Hepatocyte (in vitro differentiated cells): Measurements from ENCODE around the gene PTPN2. TPM values are rescaled to one million over a fixed set of nuclear protein-coding genes. Genes with fewer than 3 reads are reported as not detected.

Experiments
- DNase-seq: peaks from one replicate; pipeline ENCODE4 v3.0.0-alpha.2; 2016; ENCODE audit warnings: low spot score
- H2AFZ ChIP-seq: fragments of 200-600 bp; sonication (generic); 2 replicates; pipeline ENCODE4 v1.6.0; 2016; ENCODE audit warnings: antibody characterized with exemption, mild to moderate bottlenecking
- H3K27ac ChIP-seq: fragments of 200-600 bp; sonication (generic); 2 replicates; pipeline ENCODE4 v1.5.1; 2016; ENCODE audit warnings: mild to moderate bottlenecking
- H3K27me3 ChIP-seq: fragments of 200-600 bp; sonication (generic); 2 replicates; pipeline ENCODE4 v1.6.1; 2016
- H3K36me3 ChIP-seq: fragments of 200-600 bp; sonication (generic); replicated peaks from 2 replicates; pipeline ENCODE4 v1.5.1; 2016; ENCODE audit warnings: low read depth; ENCODE audit not compliant: insufficient read depth
- H3K4me1 ChIP-seq: fragments of 200-600 bp; sonication (generic); 2 replicates; pipeline ENCODE4 v1.5.1; 2016; ENCODE audit warnings: mild to moderate bottlenecking, moderate library complexity; ENCODE audit not compliant: insufficient read depth
- H3K4me2 ChIP-seq: fragments of 200-600 bp; sonication (generic); 2 replicates; pipeline ENCODE4 v1.6.0; 2016
- H3K4me3 ChIP-seq: fragments of 200-600 bp; sonication (generic); 2 replicates; pipeline ENCODE4 v1.5.1; 2016; ENCODE audit warnings: mild to moderate bottlenecking
- H3K79me2 ChIP-seq: fragments of 200-600 bp; sonication (generic); 2 replicates; pipeline ENCODE4 v1.6.0; 2017; ENCODE audit warnings: mild to moderate bottlenecking
- H3K9me2 ChIP-seq: fragments of 200-600 bp; sonication (generic); replicated peaks from 2 replicates; pipeline ENCODE4 v1.6.0; 2017; ENCODE audit warnings: mild to moderate bottlenecking; ENCODE audit not compliant: insufficient read depth
- H3K9me3 ChIP-seq: fragments of 200-600 bp; sonication (generic); 2 replicates; pipeline ENCODE4 v1.5.1; 2016; ENCODE audit warnings: low read depth, mild to moderate bottlenecking
- H4K20me1 ChIP-seq: fragments of 200-600 bp; sonication (generic); 2 replicates; pipeline ENCODE4 v1.6.0; 2016; ENCODE audit warnings: mild to moderate bottlenecking; ENCODE audit not compliant: insufficient read depth, poor library complexity, severe bottlenecking
- EZH2 ChIP-seq: fragments of 200-600 bp; sonication (generic); IDR thresholded peaks from 2 replicates; pipeline ENCODE4 v1.6.1; 2016; ENCODE audit warnings: antibody characterized with exemption, mild to moderate bottlenecking, borderline replicate concordance
- EZH2phosphoT487 ChIP-seq: fragments of 200-600 bp; sonication (generic); IDR thresholded peaks from one replicate; pipeline ENCODE4 v1.6.1; 2018; ENCODE audit warnings: antibody characterized with exemption, mild to moderate bottlenecking, low read depth, moderate library complexity; ENCODE audit not compliant: unreplicated experiment, severe bottlenecking
- WGBS: methylation state at CpG from one replicate; pipeline ENCODE4 v1.1.6; 2016; ENCODE audit warnings: low lambda C conversion rate; ENCODE audit errors: missing lambda C conversion rate; 5-methylcytosine and 5-hydroxymethylcytosine counted together
- polyA plus RNA-seq: library from polyadenylated mRNA; unstranded; fragments of >200 nt; fragmentation: Nextera tagmentation; extraction: Ambion mirVana; gene quantifications from 2 replicates; pipeline ENCODE4 v1.2.1, GENCODE V29; 2016
- total RNA-seq: library from RNA; depleted of rRNA; stranded (reverse); fragments of >200 nt; gene quantifications from 2 replicates; pipeline ENCODE4 v1.2.3, GENCODE V29; 2014
- TF ChIP-seq, protein P1 (sequence below): fragments of 200-600 bp; sonication (generic); IDR thresholded peaks from 2 replicates; pipeline ENCODE4 v1.5.1; 2016; ENCODE audit warnings: antibody characterized with exemption, mild to moderate bottlenecking; ENCODE audit not compliant: poor library complexity

The PTPN2 gene
- total and polyA plus RNA-seq, 2 experiments from 2014 or later = 32.0 to 36.7 TPM

GRCh38 chr18:12819322-12819721, 64.7 kb downstream of the PTPN2 start:
- 88% methylated on average over 3 of the region's 3 CpGs for WGBS

GRCh38 chr18:12818243-12818642, 65.8 kb downstream of the PTPN2 start:
- no peak overlapping the region for H3K27ac ChIP-seq
- 98% methylated on average over 3 of the region's 3 CpGs for WGBS
- H3K4me3 ChIP-seq = no peak overlapping the region
- no peak for DNase-seq
- H3K9me3 ChIP-seq = no peaks in the 10 kb centered on the region
- TF ChIP-seq, protein P1, sequence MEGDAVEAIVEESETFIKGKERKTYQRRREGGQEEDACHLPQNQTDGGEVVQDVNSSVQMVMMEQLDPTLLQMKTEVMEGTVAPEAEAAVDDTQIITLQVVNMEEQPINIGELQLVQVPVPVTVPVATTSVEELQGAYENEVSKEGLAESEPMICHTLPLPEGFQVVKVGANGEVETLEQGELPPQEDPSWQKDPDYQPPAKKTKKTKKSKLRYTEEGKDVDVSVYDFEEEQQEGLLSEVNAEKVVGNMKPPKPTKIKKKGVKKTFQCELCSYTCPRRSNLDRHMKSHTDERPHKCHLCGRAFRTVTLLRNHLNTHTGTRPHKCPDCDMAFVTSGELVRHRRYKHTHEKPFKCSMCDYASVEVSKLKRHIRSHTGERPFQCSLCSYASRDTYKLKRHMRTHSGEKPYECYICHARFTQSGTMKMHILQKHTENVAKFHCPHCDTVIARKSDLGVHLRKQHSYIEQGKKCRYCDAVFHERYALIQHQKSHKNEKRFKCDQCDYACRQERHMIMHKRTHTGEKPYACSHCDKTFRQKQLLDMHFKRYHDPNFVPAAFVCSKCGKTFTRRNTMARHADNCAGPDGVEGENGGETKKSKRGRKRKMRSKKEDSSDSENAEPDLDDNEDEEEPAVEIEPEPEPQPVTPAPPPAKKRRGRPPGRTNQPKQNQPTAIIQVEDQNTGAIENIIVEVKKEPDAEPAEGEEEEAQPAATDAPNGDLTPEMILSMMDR = no peak
- no peak overlapping the region for H2AFZ ChIP-seq
- no peaks in the 10 kb centered on the region for H3K27me3 ChIP-seq
- no peak overlapping the region for H3K4me2 ChIP-seq
- H3K36me3 ChIP-seq = no peaks in the 10 kb centered on the region
- no peaks in the 10 kb centered on the region for H3K9me2 ChIP-seq
- H4K20me1 ChIP-seq = no peaks in the 10 kb centered on the region
- H3K4me1 ChIP-seq = no peaks in the 10 kb centered on the region
- no peaks in the 10 kb centered on the region for H3K79me2 ChIP-seq

More at GRCh38 chr18:12819322-12819721, 64.7 kb downstream of the PTPN2 start:
- Histone ChIP-seq H3K79me2 (no peaks in the 10 kb centered on the region), H4K20me1 (no peaks in the 10 kb centered on the region), H2AFZ (no peak overlapping the region), H3K9me3 (no peaks in the 10 kb centered on the region), H3K4me2 (no peak overlapping the region), H3K27ac (no peak overlapping the region), H3K4me1 (no peaks in the 10 kb centered on the region), H3K4me3 (no peak overlapping the region), H3K27me3 (no peaks in the 10 kb centered on the region), H3K36me3 (no peaks in the 10 kb centered on the region), H3K9me2 (no peaks in the 10 kb centered on the region)
- TF ChIP-seq, protein P1 = no peak
- TF ChIP-seq EZH2 (no peak), EZH2phosphoT487 (no peak)
- no peak for DNase-seq

- Histone ChIP-seq H4K20me1 (no peaks in the 10 kb centered on the region), H3K4me1 (no peaks in the 10 kb centered on the region), H3K27ac (no peak overlapping the region), H2AFZ (no peak overlapping the region), H3K9me2 (no peaks in the 10 kb centered on the region), H3K9me3 (no peaks in the 10 kb centered on the region), H3K4me3 (no peak overlapping the region), H3K79me2 (no peaks in the 10 kb centered on the region), H3K36me3 (no peaks in the 10 kb centered on the region), H3K27me3 (no peaks in the 10 kb centered on the region), H3K4me2 (no peak overlapping the region)
- TF ChIP-seq, protein P1 = no peak
- TF ChIP-seq EZH2 = no peak
- TF ChIP-seq EZH2phosphoT487 = no peak
- no peak for DNase-seq
- 95% methylated on average over 2 of the region's 2 CpGs for WGBS
Observed at GRCh38 chr18:12816451-12816850, 67.6 kb downstream of the PTPN2 start.

GRCh38 chr18:12811191-12811950, 72.7 kb downstream of the PTPN2 start:
- no peak overlapping the region for H3K4me3 ChIP-seq
- H3K4me2 ChIP-seq = no peak overlapping the region
- H3K4me1 ChIP-seq = no peaks in the 10 kb centered on the region
- H3K27ac ChIP-seq = no peak overlapping the region
- H2AFZ ChIP-seq = no peak overlapping the region
- no peaks in the 10 kb centered on the region for H3K9me2 ChIP-seq
- no peaks in the 10 kb centered on the region for H3K9me3 ChIP-seq
- H3K36me3 ChIP-seq = no peaks in the 10 kb centered on the region
- 92% methylated on average over 6 of the region's 6 CpGs for WGBS
- H3K79me2 ChIP-seq = no peaks in the 10 kb centered on the region
- no peaks in the 10 kb centered on the region for H4K20me1 ChIP-seq
- DNase-seq = no peak
- no peaks in the 10 kb centered on the region for H3K27me3 ChIP-seq
- no peak for TF ChIP-seq EZH2
- TF ChIP-seq, protein P1 = no peak
- no peak for TF ChIP-seq EZH2phosphoT487
